GM19452 (cell line): ENCODE data around the gene SKAP1.

Experiments used
- ATAC-seq: cut with Tn5 transposase; IDR thresholded peaks from one replicate; pipeline ENCODE4 v1.9.1; 2021; ENCODE audit not compliant: unreplicated experiment

The SKAP1 gene

DNA sequence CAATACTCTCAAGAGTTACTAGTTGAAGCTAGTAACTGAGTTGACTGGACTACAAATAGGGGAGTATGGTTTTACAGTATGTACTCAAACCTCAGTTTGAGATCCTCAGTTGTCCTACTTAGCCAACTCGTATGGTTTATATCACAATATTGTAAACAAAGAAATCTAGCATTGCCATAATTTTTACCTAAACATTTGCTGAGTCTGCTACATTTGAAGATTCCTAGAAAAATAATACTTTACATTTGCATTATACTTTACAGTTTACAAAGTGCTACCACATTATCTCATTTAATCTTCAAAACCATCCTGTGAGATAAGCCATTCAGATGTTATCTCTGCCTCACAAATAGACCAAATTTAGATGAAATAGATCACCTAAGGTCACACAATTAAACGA is 345.1 kb downstream of the SKAP1 start:
- no peak for ATAC-seq
